Endothelial cell of umbilical vein (primary cell): Measurements from ENCODE around the gene ZNF776.

Experiments
- CTCF ChIP-seq, 2 donors: IDR thresholded peaks; 1 replicate in 1 of 2; 2 replicates in 1 of 2; pipeline ENCODE4 v1.5.1; 2011; ENCODE audit warnings: low read length in 2 of 2, mild to moderate bottlenecking in 2 of 2, moderate library complexity in 2 of 2, control low read depth in 1 of 2, inconsistent platforms in 1 of 2, low read depth in 1 of 2; ENCODE audit not compliant: insufficient read depth in 1 of 2; ENCODE audit errors: extremely low read depth in 1 of 2
- EZH2 ChIP-seq: IDR thresholded peaks from 2 replicates; pipeline ENCODE4 v1.6.1; 2012; ENCODE audit warnings: borderline replicate concordance, low read depth, mild to moderate bottlenecking, moderate library complexity, low read length, inconsistent platforms; ENCODE audit not compliant: severe bottlenecking
- JUN ChIP-seq: IDR thresholded peaks from 2 replicates; pipeline ENCODE4 v1.6.1; 2011; ENCODE audit warnings: borderline replicate concordance, low read depth; ENCODE audit not compliant: insufficient read length, insufficient read depth
- POLR2A ChIP-seq: IDR thresholded peaks from 2 replicates; pipeline ENCODE4 v1.6.1; 2012; ENCODE audit warnings: low read depth, mild to moderate bottlenecking, control low read depth, low read length
- POLR2AphosphoS5 ChIP-seq: IDR thresholded peaks from 2 replicates; pipeline ENCODE4 v1.6.1; 2012; ENCODE audit warnings: low read depth, mild to moderate bottlenecking, control low read depth, low read length, moderate library complexity; ENCODE audit not compliant: insufficient read depth

GRCh38 chr19:57701625-57702024 lies 45.0 kb upstream of the ZNF776 start:
- no peak for TF ChIP-seq EZH2
- no peak for TF ChIP-seq CTCF (IDR thresholded peaks at IDR 0.05; ENCODE audit: extremely low read depth in 1 of 2, insufficient read depth in 1 of 2, low read depth in 1 of 2, low read length in 2 of 2)
- no peak for TF ChIP-seq POLR2AphosphoS5
- TF ChIP-seq POLR2A: no peak
- TF ChIP-seq JUN: no peak
